ENCODE data around the gene PRMT9. TPM values are rescaled to one million over a fixed set of nuclear protein-coding genes. Genes with fewer than 3 reads are reported as not detected.

PRMT9 gene
- total and polyA plus RNA-seq, 4 donors: 4.1 to 23.9 (median 6.7) TPM

- Histone ChIP-seq H3K4me1 (ENCODE audit: control insufficient read depth in 5 of 5, insufficient read depth in 5 of 5, low read length in 5 of 5) (peaks cover 0 to 35% (median 15%) of the 10 kb centered on the region in 5 donors), H3K9ac (ENCODE audit: insufficient read depth in 1 of 2, low read length in 2 of 2) (peak within 1 kb of the TSS; percentile 47 to 73), H3K36me3 (ENCODE audit: control insufficient read depth in 4 of 4, insufficient read depth in 4 of 4, low read length in 4 of 4) (peaks cover 2 to 9% (median 5%) of the 10 kb centered on the region in 4 donors), H3K27ac (ENCODE audit: low read depth in 1 of 2, low read length in 1 of 2) (peak within 1 kb of the TSS; percentile 85 to 93), H3K27me3 (ENCODE audit: control insufficient read depth in 3 of 3, insufficient read depth in 3 of 3, low read length in 2 of 3) (no peaks in the 10 kb centered on the region), H3K9me3 (ENCODE audit: control insufficient read depth in 4 of 4, insufficient read depth in 3 of 4, low read length in 3 of 4) (no peaks in the 10 kb centered on the region), H3K4me3 (peak within 1 kb of the TSS; percentile 91)
- DNase-seq (peak; percentile 96), ATAC-seq (ENCODE audit: insufficient read depth, low FRiP score) (peak; percentile 100)
- 0% methylated on average over 37 of the region's 37 CpGs for WGBS, 2 donors
- no peak for TF ChIP-seq CTCF (IDR thresholded peaks at IDR 0.05; ENCODE audit: control extremely low read depth, extremely low read depth)
Observed at GRCh38 chr4:147617173-147617840, 66.7 kb downstream of the PRMT9 start, which contains the start of gene TMEM184C. TSS of gene TMEM184C (plus strand) at chr4:147617397. CDS start at chr4:147617957, 560 bp downstream.

GRCh38 chr4:147616849-147617172, 67.2 kb downstream of the PRMT9 start:
- no peak overlapping the region for H3K9ac ChIP-seq (ENCODE audit: insufficient read depth in 1 of 2, low read length in 2 of 2)
- 30 to 33% methylated on average over 6 of the region's 6 CpGs for WGBS, 2 donors
- DNase-seq (no peak), ATAC-seq (ENCODE audit: insufficient read depth, low FRiP score) (no peak)
- no peaks in the 10 kb centered on the region for H3K27me3 ChIP-seq (ENCODE audit: control insufficient read depth in 3 of 3, insufficient read depth in 3 of 3, low read length in 2 of 3)
- peaks cover 2 to 9% (median 5%) of the 10 kb centered on the region in 4 donors for H3K36me3 ChIP-seq (ENCODE audit: control insufficient read depth in 4 of 4, insufficient read depth in 4 of 4, low read length in 4 of 4)
- TF ChIP-seq CTCF (IDR thresholded peaks at IDR 0.05; ENCODE audit: control extremely low read depth, extremely low read depth): no peak
- H3K4me3 ChIP-seq: peak overlapping the region; percentile 91
- no peaks in the 10 kb centered on the region for H3K9me3 ChIP-seq (ENCODE audit: control insufficient read depth in 4 of 4, insufficient read depth in 3 of 4, low read length in 3 of 4)
- peak overlapping the region; percentile 0 to 42 for H3K27ac ChIP-seq (ENCODE audit: low read depth in 1 of 2, low read length in 1 of 2)
- peaks cover 0 to 34% (median 15%) of the 10 kb centered on the region in 5 donors for H3K4me1 ChIP-seq (ENCODE audit: control insufficient read depth in 5 of 5, insufficient read depth in 5 of 5, low read length in 5 of 5)

GRCh38 chr4:147610686-147611085, 73.3 kb downstream of the PRMT9 start:
- no peaks in the 10 kb centered on the region for H3K9me3 ChIP-seq (ENCODE audit: control insufficient read depth in 4 of 4, insufficient read depth in 3 of 4, low read length in 3 of 4)
- DNase-seq (no peak), ATAC-seq (ENCODE audit: insufficient read depth, low FRiP score) (no peak)
- H3K9ac ChIP-seq (ENCODE audit: insufficient read depth in 1 of 2, low read length in 2 of 2): no peak overlapping the region
- WGBS, 2 donors: 94 to 97% methylated on average over 1 of the region's 1 CpG
- no peak for TF ChIP-seq CTCF (IDR thresholded peaks at IDR 0.05; ENCODE audit: control extremely low read depth, extremely low read depth)
- H3K27ac ChIP-seq (ENCODE audit: low read depth in 1 of 2, low read length in 1 of 2): no peak overlapping the region
- H3K27me3 ChIP-seq (ENCODE audit: control insufficient read depth in 3 of 3, insufficient read depth in 3 of 3, low read length in 2 of 3): no peaks in the 10 kb centered on the region
- peaks cover 0 to under 1% (median 0%) of the 10 kb centered on the region in 5 donors for H3K4me1 ChIP-seq (ENCODE audit: control insufficient read depth in 5 of 5, insufficient read depth in 5 of 5, low read length in 5 of 5)
- no peak overlapping the region for H3K4me3 ChIP-seq
- no peaks in the 10 kb centered on the region for H3K36me3 ChIP-seq (ENCODE audit: control insufficient read depth in 4 of 4, insufficient read depth in 4 of 4, low read length in 4 of 4)
